Measurements from ENCODE around the gene PLSCR1. TPM values are rescaled to one million over a fixed set of nuclear protein-coding genes. Genes with fewer than 3 reads are reported as not detected.

The PLSCR1 gene
- 10 to 100 TPM in 11 of 12 donors, not detected in 1; 12.8 to 38.8 (median 21.7) TPM for polyA plus RNA-seq (ENCODE audit: insufficient read length in 12 of 12)
- long read RNA-seq, donor 1, transcript PLSCR1-201 (9 exons, 2,233 nt), result minor isoform, 7 of 53 reads
- long read RNA-seq, donor 1, transcript PLSCR1-206 (4 exons, 1,257 nt), result major isoform, 8 of 53 reads
- long read RNA-seq, donor 1, partial matches to known transcripts, result 34 of 53 reads
- long read RNA-seq, donor 1, other reads (novel, unspliced or antisense), result 0 of 53 reads
- long read RNA-seq, donor 2, transcript PLSCR1-201 (9 exons, 2,233 nt), result major isoform, 5 of 7 reads
- long read RNA-seq, donor 2, partial matches to known transcripts, result 0 of 7 reads
- long read RNA-seq, donor 2, other reads (novel, unspliced or antisense), result 0 of 7 reads
- long read RNA-seq, donor 3, partial matches to known transcripts, result 0 of 2 reads
- long read RNA-seq, donor 3, other reads (novel, unspliced or antisense), result 0 of 2 reads
- long read RNA-seq, donor 4, partial matches to known transcripts, result 0 of 2 reads
- long read RNA-seq, donor 4, other reads (novel, unspliced or antisense), result 0 of 2 reads
- long read RNA-seq, donor 5, partial matches to known transcripts, result 0 of 3 reads
- long read RNA-seq, donor 5, other reads (novel, unspliced or antisense), result 0 of 3 reads
- long read RNA-seq, donor 6, partial matches to known transcripts, result 0 of 1 reads
- long read RNA-seq, donor 6, other reads (novel, unspliced or antisense), result 0 of 1 reads
- long read RNA-seq, donor 7, partial matches to known transcripts, result 0 of 3 reads
- long read RNA-seq, donor 7, other reads (novel, unspliced or antisense), result 0 of 3 reads
- long read RNA-seq, donor 8, transcript PLSCR1-201 (9 exons, 2,233 nt), result major isoform, 5 of 6 reads
- long read RNA-seq, donor 8, partial matches to known transcripts, result 0 of 6 reads
- long read RNA-seq, donor 8, other reads (novel, unspliced or antisense), result 0 of 6 reads
- long read RNA-seq, donor 9, partial matches to known transcripts, result 5 of 10 reads
- long read RNA-seq, donor 9, other reads (novel, unspliced or antisense), result 0 of 10 reads
- long read RNA-seq, donor 10, partial matches to known transcripts, result 0 of 1 reads
- long read RNA-seq, donor 10, other reads (novel, unspliced or antisense), result 0 of 1 reads
- long read RNA-seq, donor 11, partial matches to known transcripts, result 5 of 11 reads
- long read RNA-seq, donor 11, other reads (novel, unspliced or antisense), result 0 of 11 reads

- DNase-seq, result peak; percentile 86
Observed at GRCh38 chr3:146544002-146544928, at the start of gene PLSCR1. PLSCR1 (minus strand) TSS chr3:146544607; CDS start chr3:146536552, 8,055 bp downstream.

GRCh38 chr3:146593776-146594175 is 49.4 kb upstream of the PLSCR1 start:
- no peak for DNase-seq

- no peak for DNase-seq
Observed at GRCh38 chr3:146590521-146590920, 46.1 kb upstream of the PLSCR1 start.

GRCh38 chr3:146589899-146590508 is 45.6 kb upstream of the PLSCR1 start:
- peak; percentile 47 for DNase-seq

GRCh38 chr3:146585156-146585555 is 40.7 kb upstream of the PLSCR1 start:
- DNase-seq, result no peak

- no peak for DNase-seq
Observed at GRCh38 chr3:146581951-146582467, 37.6 kb upstream of the PLSCR1 start.

- no peak for DNase-seq
Observed at GRCh38 chr3:146581080-146581601, 36.7 kb upstream of the PLSCR1 start.

GRCh38 chr3:146577662-146578061 is 33.3 kb upstream of the PLSCR1 start:
- DNase-seq, result peak; percentile 41

GRCh38 chr3:146575636-146576035 is 31.2 kb upstream of the PLSCR1 start:
- DNase-seq, result peak; percentile 22

- no peak for DNase-seq
Observed at GRCh38 chr3:146574173-146574572, 29.8 kb upstream of the PLSCR1 start.

GRCh38 chr3:146569314-146569713 is 24.9 kb upstream of the PLSCR1 start:
- DNase-seq, result no peak

- no peak for DNase-seq
Observed at GRCh38 chr3:146566138-146566537, 21.7 kb upstream of the PLSCR1 start.

- DNase-seq, result no peak
Observed at GRCh38 chr3:146561879-146562278, 17.5 kb upstream of the PLSCR1 start.

- DNase-seq, result no peak
Observed at GRCh38 chr3:146561463-146561862, 17.1 kb upstream of the PLSCR1 start.

- DNase-seq, result no peak
Observed at GRCh38 chr3:146560678-146561077, 16.3 kb upstream of the PLSCR1 start.

- DNase-seq, result no peak
Observed at GRCh38 chr3:146559388-146559787, 15.0 kb upstream of the PLSCR1 start.

GRCh38 chr3:146558781-146559180 is 14.4 kb upstream of the PLSCR1 start:
- no peak for DNase-seq

GRCh38 chr3:146557745-146558144 is 13.3 kb upstream of the PLSCR1 start:
- no peak for DNase-seq

- no peak for DNase-seq
Observed at GRCh38 chr3:146555311-146555710, 10.9 kb upstream of the PLSCR1 start.

Data from muscle of arm (tissue), 14 donors.